HG03095 (cell line): Measurements from ENCODE around the gene PTPN12.
"Not testable (repeated sequence)": the region's sequence is repeated elsewhere in the genome, so short reads cannot be mapped to it uniquely, and the experiment has no call there.

Experiments used
- ATAC-seq: cut with Tn5 transposase; IDR thresholded peaks from one replicate; pipeline ENCODE4 v1.9.1; 2021; ENCODE audit warnings: moderate library complexity; ENCODE audit not compliant: unreplicated experiment

The PTPN12 gene

GRCh38 chr7:77537778-77538280 is 734 bp downstream of the PTPN12 start:
- peak; percentile 3 for ATAC-seq

GRCh38 chr7:77538281-77539212 is 1.5 kb downstream of the PTPN12 start:
- ATAC-seq = no peak

- no peak for ATAC-seq
These were observed 3.3 kb downstream of the PTPN12 start for GRCh38 chr7:77540402-77540822.

GRCh38 chr7:77540993-77541392 is 3.9 kb downstream of the PTPN12 start:
- ATAC-seq = not testable (repeated sequence)

GRCh38 chr7:77542409-77542808 is 5.3 kb downstream of the PTPN12 start:
- no peak for ATAC-seq

GRCh38 chr7:77542895-77543294 is 5.8 kb downstream of the PTPN12 start:
- no peak for ATAC-seq

- no peak for ATAC-seq
These were observed 6.8 kb downstream of the PTPN12 start for GRCh38 chr7:77543910-77544309.

GRCh38 chr7:77544518-77544917 is 7.4 kb downstream of the PTPN12 start:
- ATAC-seq = no peak

- no peak for ATAC-seq
These were observed 11.1 kb downstream of the PTPN12 start for GRCh38 chr7:77548206-77548605.

- no peak for ATAC-seq
These were observed 12.2 kb downstream of the PTPN12 start for GRCh38 chr7:77549106-77549870.

- no peak for ATAC-seq
These were observed 13.5 kb downstream of the PTPN12 start for GRCh38 chr7:77550586-77550985.

GRCh38 chr7:77553123-77553522 is 16.0 kb downstream of the PTPN12 start:
- ATAC-seq = no peak

- no peak for ATAC-seq
These were observed 21.3 kb downstream of the PTPN12 start for GRCh38 chr7:77558284-77558967.

GRCh38 chr7:77561352-77561751 is 24.3 kb downstream of the PTPN12 start:
- ATAC-seq = peak; percentile 78

- ATAC-seq = no peak
These were observed 26.2 kb downstream of the PTPN12 start for GRCh38 chr7:77563275-77563674.

GRCh38 chr7:77565917-77566316 is 28.8 kb downstream of the PTPN12 start:
- ATAC-seq = no peak

- no peak for ATAC-seq
These were observed 29.3 kb downstream of the PTPN12 start for GRCh38 chr7:77566421-77566820.

- ATAC-seq = no peak
These were observed 32.6 kb downstream of the PTPN12 start for GRCh38 chr7:77569514-77570232.

GRCh38 chr7:77570330-77571011 is 33.4 kb downstream of the PTPN12 start:
- no peak for ATAC-seq

- ATAC-seq = no peak
These were observed 34.7 kb downstream of the PTPN12 start for GRCh38 chr7:77571801-77572200.
